HG02981 (cell line): ENCODE data around the gene SEMA7A.
"Not testable (repeated sequence)": the region's sequence is repeated elsewhere in the genome, so short reads cannot be mapped to it uniquely, and the experiment has no call there.

Experiments
- ATAC-seq: cut with Tn5 transposase; IDR thresholded peaks from one replicate; pipeline ENCODE4 v1.9.1; 2021; ENCODE audit warnings: mild to moderate bottlenecking, moderate library complexity; ENCODE audit not compliant: unreplicated experiment

SEMA7A gene

GRCh38 chr15:74433592-74434262, at the start of gene SEMA7A:
TSS of gene SEMA7A (minus strand) at chr15:74433958. CDS start at chr15:74433918, 40 bp downstream.
- peak; percentile 69 for ATAC-seq

- ATAC-seq, result no peak
These were observed 48.9 kb upstream of the SEMA7A start for GRCh38 chr15:74482661-74483060.

- ATAC-seq, result not testable (repeated sequence)
These were observed 46.6 kb upstream of the SEMA7A start for GRCh38 chr15:74480364-74480763.

- ATAC-seq, result not testable (repeated sequence)
These were observed 37.9 kb upstream of the SEMA7A start for GRCh38 chr15:74471621-74472020.

GRCh38 chr15:74470631-74471395, 37.1 kb upstream of the SEMA7A start:
- ATAC-seq, result no peak

GRCh38 chr15:74468341-74469032, 34.7 kb upstream of the SEMA7A start:
- no peak for ATAC-seq

- no peak for ATAC-seq
These were observed 32.8 kb upstream of the SEMA7A start for GRCh38 chr15:74466570-74466969.

GRCh38 chr15:74464897-74465296, 31.1 kb upstream of the SEMA7A start:
- ATAC-seq, result no peak

- ATAC-seq, result no peak
These were observed 30.5 kb upstream of the SEMA7A start for GRCh38 chr15:74464216-74464615.

GRCh38 chr15:74463634-74464033, 29.9 kb upstream of the SEMA7A start:
- ATAC-seq, result no peak

GRCh38 chr15:74461847-74462511, 28.2 kb upstream of the SEMA7A start:
- ATAC-seq, result no peak

GRCh38 chr15:74460871-74461846, 27.4 kb upstream of the SEMA7A start, which contains the start of gene UBL7:
TSS of gene UBL7 (minus strand) at chr15:74461160. CDS start at chr15:74458867, 2,293 bp downstream.
- peak; percentile 79 for ATAC-seq

GRCh38 chr15:74460298-74460697, 26.5 kb upstream of the SEMA7A start:
- ATAC-seq, result no peak

- ATAC-seq, result not testable (repeated sequence)
These were observed 26.0 kb upstream of the SEMA7A start for GRCh38 chr15:74459798-74460197.

GRCh38 chr15:74458473-74458872, 24.7 kb upstream of the SEMA7A start:
- ATAC-seq, result no peak

GRCh38 chr15:74457036-74457435, 23.3 kb upstream of the SEMA7A start:
- not testable (repeated sequence) for ATAC-seq

- no peak for ATAC-seq
These were observed 21.2 kb upstream of the SEMA7A start for GRCh38 chr15:74454764-74455500.

GRCh38 chr15:74453925-74454763, 20.4 kb upstream of the SEMA7A start:
- no peak for ATAC-seq
